GM23338 (cell line): ENCODE measurements around the gene PTP4A2. TPM values are rescaled to one million over a fixed set of nuclear protein-coding genes. Genes with fewer than 3 reads are reported as not detected.

Experiments
- ATAC-seq: fragments of 200-7000 bp; cut with Tn5 transposase; 3 replicates; pipeline ENCODE4 v1.9.1; 2020
- DNase-seq: peaks from one replicate; pipeline ENCODE4 v3.0.0-alpha.2; 2015; ENCODE audit warnings: low spot score
- H2AFZ ChIP-seq: fragments of 200-600 bp; sonication (generic); 2 replicates; pipeline ENCODE4 v1.8.0; 2016; ENCODE audit warnings: antibody characterized with exemption, mild to moderate bottlenecking, moderate library complexity
- H3F3A ChIP-seq: fragments of 200-600 bp; sonication (generic); replicated peaks from 2 replicates; pipeline ENCODE4 v1.8.0; 2017; ENCODE audit warnings: antibody characterized with exemption, mixed run types, low read depth
- H3K27ac ChIP-seq: fragments of 200-600 bp; sonication (generic); 2 replicates; pipeline ENCODE4 v1.6.1; 2016; ENCODE audit warnings: low read depth
- H3K27me3 ChIP-seq: fragments of 200-600 bp; sonication (generic); 2 replicates; pipeline ENCODE4 v1.8.0; 2016; ENCODE audit warnings: mild to moderate bottlenecking, mixed run types, moderate library complexity; ENCODE audit not compliant: insufficient read depth
- H3K36me3 ChIP-seq: fragments of 200-600 bp; sonication (generic); 2 replicates; pipeline ENCODE4 v1.8.0; 2016; ENCODE audit warnings: mild to moderate bottlenecking; ENCODE audit not compliant: insufficient read depth
- H3K4me1 ChIP-seq: fragments of 200-600 bp; sonication (generic); 2 replicates; pipeline ENCODE4 v1.8.0; 2016; ENCODE audit warnings: mild to moderate bottlenecking, moderate library complexity; ENCODE audit not compliant: insufficient read depth
- H3K4me2 ChIP-seq: fragments of 200-600 bp; sonication (generic); 2 replicates; pipeline ENCODE4 v1.7.1; 2017; ENCODE audit warnings: mixed run types
- H3K4me3 ChIP-seq: fragments of 200-600 bp; sonication (generic); 2 replicates; pipeline ENCODE4 v1.6.1; 2016; ENCODE audit warnings: mixed run types
- H3K79me2 ChIP-seq: fragments of 200-600 bp; sonication (generic); replicated peaks from 2 replicates; pipeline ENCODE4 v1.8.0; 2017; ENCODE audit warnings: mild to moderate bottlenecking; ENCODE audit not compliant: insufficient read depth
- H3K9me2 ChIP-seq: fragments of 200-600 bp; sonication (generic); 2 replicates; pipeline ENCODE4 v1.8.0; 2017; ENCODE audit not compliant: insufficient read depth
- H4K20me1 ChIP-seq: fragments of 200-600 bp; sonication (generic); replicated peaks from 2 replicates; pipeline ENCODE4 v1.8.0; 2017; ENCODE audit warnings: mild to moderate bottlenecking; ENCODE audit not compliant: insufficient read depth
- H3K27ac Mint-ChIP-seq: 2 replicates; pipeline ENCODE4 v1.8.0; 2020; ENCODE audit warnings: inconsistent platforms, mild to moderate bottlenecking, moderate library complexity, mixed read lengths
- H3K27me3 Mint-ChIP-seq: 3 replicates; pipeline ENCODE4 v1.8.0; 2022; ENCODE audit warnings: low read depth, mild to moderate bottlenecking, moderate library complexity, mixed read lengths, inconsistent platforms; ENCODE audit not compliant: insufficient read depth, poor library complexity
- H3K36me3 Mint-ChIP-seq: 3 replicates; pipeline ENCODE4 v1.8.0; 2021; ENCODE audit warnings: low read depth, mild to moderate bottlenecking, inconsistent platforms, moderate library complexity, mixed read lengths
- H3K4me1 Mint-ChIP-seq: 3 replicates; pipeline ENCODE4 v1.8.0; 2020; ENCODE audit warnings: mild to moderate bottlenecking, inconsistent platforms, mixed read lengths
- H3K4me3 Mint-ChIP-seq: 3 replicates; pipeline ENCODE4 v1.8.0; 2021; ENCODE audit warnings: moderate library complexity, mild to moderate bottlenecking, inconsistent platforms, mixed read lengths
- H3K9me3 Mint-ChIP-seq: 3 replicates; pipeline ENCODE4 v1.8.0; 2020; ENCODE audit warnings: moderate library complexity, mild to moderate bottlenecking, inconsistent platforms, mixed read lengths
- CREB1 ChIP-seq: fragments of 250-450 bp; sonication (Bioruptor Pico); IDR thresholded peaks from 2 replicates; pipeline ENCODE4 v1.5.0; 2020; ENCODE audit warnings: low read depth, mild to moderate bottlenecking, moderate library complexity
- EZH2 ChIP-seq: fragments of 200-600 bp; sonication (generic); IDR thresholded peaks from one replicate; pipeline ENCODE4 v1.8.0; 2017; ENCODE audit warnings: antibody characterized with exemption, mild to moderate bottlenecking, low read depth; ENCODE audit not compliant: unreplicated experiment
- EZH2phosphoT487 ChIP-seq: fragments of 200-600 bp; sonication (generic); IDR thresholded peaks from one replicate; pipeline ENCODE4 v1.8.1; 2018; ENCODE audit warnings: antibody characterized with exemption; ENCODE audit not compliant: unreplicated experiment
- POLR2AphosphoS5 ChIP-seq: IDR thresholded peaks from 2 replicates; pipeline ENCODE4 v1.6.1; 2016; ENCODE audit warnings: antibody characterized with exemption, low read depth
- STAT1 ChIP-seq: IDR thresholded peaks from one replicate; pipeline ENCODE4 v1.6.1; 2016; ENCODE audit warnings: antibody characterized with exemption; ENCODE audit not compliant: unreplicated experiment
- ZNF114 ChIP-seq: fragments of 250-450 bp; sonication (Bioruptor Pico); IDR thresholded peaks from 2 replicates; pipeline ENCODE4 v1.5.0; 2020; ENCODE audit warnings: mild to moderate bottlenecking, moderate library complexity
- ZNF331 ChIP-seq: fragments of 250-450 bp; sonication (Bioruptor Pico); IDR thresholded peaks from 2 replicates; pipeline ENCODE4 v1.5.0; 2020; ENCODE audit warnings: low read depth, mild to moderate bottlenecking, moderate library complexity
- polyA plus RNA-seq: library from polyadenylated mRNA; unstranded; fragments of >200 nt; fragmentation: Nextera tagmentation; extraction: Ambion mirVana; gene quantifications from 2 replicates; pipeline ENCODE4 v1.2.1, GENCODE V29; 2016
- total RNA-seq: library from RNA; depleted of rRNA; stranded (reverse); fragments of >200 nt; shearing (Covaris generic); gene quantifications from 2 replicates; pipeline ENCODE4 v1.2.3, GENCODE V29; 2014
- TF ChIP-seq, protein P1 (sequence below): fragments of 250-450 bp; sonication (Bioruptor Pico); IDR thresholded peaks from 2 replicates; pipeline ENCODE4 v1.5.0; 2020; ENCODE audit warnings: mild to moderate bottlenecking, moderate library complexity
- TF ChIP-seq, protein P2 (sequence below), 2 experiments: fragments of 200-600 bp in 1 of 2; sonication (generic) in 1 of 2; conservative IDR thresholded peaks; 2 replicates each; pipeline versions ENCODE4 v1.5.1 to v1.6.1; 2016 to 2017; ENCODE audit warnings: antibody characterized with exemption in 2 of 2, low read depth in 2 of 2, mild to moderate bottlenecking in 2 of 2, moderate library complexity in 1 of 2
- TF ChIP-seq, protein P3 (sequence below): IDR thresholded peaks from 2 replicates; pipeline ENCODE4 v1.6.1; 2016; ENCODE audit warnings: antibody characterized with exemption
- TF ChIP-seq, protein P4 (sequence below): IDR thresholded peaks from one replicate; pipeline ENCODE4 v1.6.1; 2018; ENCODE audit warnings: antibody characterized with exemption; ENCODE audit not compliant: unreplicated experiment

PTP4A2 gene
- total and polyA plus RNA-seq, 2 experiments from 2014 or later: 153 to 260 TPM

DNA sequence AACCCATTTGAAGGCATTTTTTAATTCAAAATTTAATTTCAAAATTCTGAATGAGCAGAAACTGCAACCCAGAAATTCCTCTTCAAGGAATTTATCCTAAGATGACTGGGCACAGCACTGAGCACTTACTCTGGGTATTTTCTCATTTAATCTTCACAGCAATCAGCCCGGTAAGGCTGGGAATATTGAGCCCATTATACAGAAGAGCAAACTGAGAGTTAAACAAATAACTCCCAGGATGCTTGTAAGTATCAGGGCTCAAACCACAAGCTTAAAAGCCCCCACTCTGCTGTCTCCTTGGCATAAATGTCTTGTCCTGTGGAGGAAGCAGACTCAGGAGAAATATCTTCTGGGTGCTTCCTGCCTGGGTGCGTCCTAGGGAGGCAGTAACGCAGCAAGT lies 69.3 kb downstream of the PTP4A2 start (continued):
- TF ChIP-seq, protein P1, sequence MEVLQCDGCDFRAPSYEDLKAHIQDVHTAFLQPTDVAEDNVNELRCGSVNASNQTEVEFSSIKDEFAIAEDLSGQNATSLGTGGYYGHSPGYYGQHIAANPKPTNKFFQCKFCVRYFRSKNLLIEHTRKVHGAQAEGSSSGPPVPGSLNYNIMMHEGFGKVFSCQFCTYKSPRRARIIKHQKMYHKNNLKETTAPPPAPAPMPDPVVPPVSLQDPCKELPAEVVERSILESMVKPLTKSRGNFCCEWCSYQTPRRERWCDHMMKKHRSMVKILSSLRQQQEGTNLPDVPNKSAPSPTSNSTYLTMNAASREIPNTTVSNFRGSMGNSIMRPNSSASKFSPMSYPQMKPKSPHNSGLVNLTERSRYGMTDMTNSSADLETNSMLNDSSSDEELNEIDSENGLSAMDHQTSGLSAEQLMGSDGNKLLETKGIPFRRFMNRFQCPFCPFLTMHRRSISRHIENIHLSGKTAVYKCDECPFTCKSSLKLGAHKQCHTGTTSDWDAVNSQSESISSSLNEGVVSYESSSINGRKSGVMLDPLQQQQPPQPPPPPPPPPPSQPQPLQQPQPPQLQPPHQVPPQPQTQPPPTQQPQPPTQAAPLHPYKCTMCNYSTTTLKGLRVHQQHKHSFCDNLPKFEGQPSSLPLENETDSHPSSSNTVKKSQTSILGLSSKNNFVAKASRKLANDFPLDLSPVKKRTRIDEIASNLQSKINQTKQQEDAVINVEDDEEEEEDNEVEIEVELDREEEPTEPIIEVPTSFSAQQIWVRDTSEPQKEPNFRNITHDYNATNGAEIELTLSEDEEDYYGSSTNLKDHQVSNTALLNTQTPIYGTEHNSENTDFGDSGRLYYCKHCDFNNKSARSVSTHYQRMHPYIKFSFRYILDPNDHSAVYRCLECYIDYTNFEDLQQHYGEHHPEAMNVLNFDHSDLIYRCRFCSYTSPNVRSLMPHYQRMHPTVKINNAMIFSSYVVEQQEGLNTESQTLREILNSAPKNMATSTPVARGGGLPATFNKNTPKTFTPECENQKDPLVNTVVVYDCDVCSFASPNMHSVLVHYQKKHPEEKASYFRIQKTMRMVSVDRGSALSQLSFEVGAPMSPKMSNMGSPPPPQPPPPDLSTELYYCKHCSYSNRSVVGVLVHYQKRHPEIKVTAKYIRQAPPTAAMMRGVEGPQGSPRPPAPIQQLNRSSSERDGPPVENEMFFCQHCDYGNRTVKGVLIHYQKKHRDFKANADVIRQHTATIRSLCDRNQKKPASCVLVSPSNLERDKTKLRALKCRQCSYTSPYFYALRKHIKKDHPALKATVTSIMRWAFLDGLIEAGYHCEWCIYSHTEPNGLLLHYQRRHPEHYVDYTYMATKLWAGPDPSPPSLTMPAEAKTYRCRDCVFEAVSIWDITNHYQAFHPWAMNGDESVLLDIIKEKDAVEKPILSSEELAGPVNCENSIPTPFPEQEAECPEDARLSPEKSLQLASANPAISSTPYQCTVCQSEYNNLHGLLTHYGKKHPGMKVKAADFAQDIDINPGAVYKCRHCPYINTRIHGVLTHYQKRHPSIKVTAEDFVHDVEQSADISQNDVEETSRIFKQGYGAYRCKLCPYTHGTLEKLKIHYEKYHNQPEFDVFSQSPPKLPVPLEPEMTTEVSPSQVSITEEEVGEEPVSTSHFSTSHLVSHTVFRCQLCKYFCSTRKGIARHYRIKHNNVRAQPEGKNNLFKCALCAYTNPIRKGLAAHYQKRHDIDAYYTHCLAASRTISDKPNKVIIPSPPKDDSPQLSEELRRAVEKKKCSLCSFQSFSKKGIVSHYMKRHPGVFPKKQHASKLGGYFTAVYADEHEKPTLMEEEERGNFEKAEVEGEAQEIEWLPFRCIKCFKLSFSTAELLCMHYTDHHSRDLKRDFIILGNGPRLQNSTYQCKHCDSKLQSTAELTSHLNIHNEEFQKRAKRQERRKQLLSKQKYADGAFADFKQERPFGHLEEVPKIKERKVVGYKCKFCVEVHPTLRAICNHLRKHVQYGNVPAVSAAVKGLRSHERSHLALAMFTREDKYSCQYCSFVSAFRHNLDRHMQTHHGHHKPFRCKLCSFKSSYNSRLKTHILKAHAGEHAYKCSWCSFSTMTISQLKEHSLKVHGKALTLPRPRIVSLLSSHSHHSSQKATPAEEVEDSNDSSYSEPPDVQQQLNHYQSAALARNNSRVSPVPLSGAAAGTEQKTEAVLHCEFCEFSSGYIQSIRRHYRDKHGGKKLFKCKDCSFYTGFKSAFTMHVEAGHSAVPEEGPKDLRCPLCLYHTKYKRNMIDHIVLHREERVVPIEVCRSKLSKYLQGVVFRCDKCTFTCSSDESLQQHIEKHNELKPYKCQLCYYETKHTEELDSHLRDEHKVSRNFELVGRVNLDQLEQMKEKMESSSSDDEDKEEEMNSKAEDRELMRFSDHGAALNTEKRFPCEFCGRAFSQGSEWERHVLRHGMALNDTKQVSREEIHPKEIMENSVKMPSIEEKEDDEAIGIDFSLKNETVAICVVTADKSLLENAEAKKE: no peak
- TF ChIP-seq EZH2phosphoT487 (no peak), EZH2 (no peak), CREB1 (CRISPR knock-in tag) (no peak), ZNF331 (CRISPR knock-in tag) (no peak)
- TF ChIP-seq, protein P2, sequence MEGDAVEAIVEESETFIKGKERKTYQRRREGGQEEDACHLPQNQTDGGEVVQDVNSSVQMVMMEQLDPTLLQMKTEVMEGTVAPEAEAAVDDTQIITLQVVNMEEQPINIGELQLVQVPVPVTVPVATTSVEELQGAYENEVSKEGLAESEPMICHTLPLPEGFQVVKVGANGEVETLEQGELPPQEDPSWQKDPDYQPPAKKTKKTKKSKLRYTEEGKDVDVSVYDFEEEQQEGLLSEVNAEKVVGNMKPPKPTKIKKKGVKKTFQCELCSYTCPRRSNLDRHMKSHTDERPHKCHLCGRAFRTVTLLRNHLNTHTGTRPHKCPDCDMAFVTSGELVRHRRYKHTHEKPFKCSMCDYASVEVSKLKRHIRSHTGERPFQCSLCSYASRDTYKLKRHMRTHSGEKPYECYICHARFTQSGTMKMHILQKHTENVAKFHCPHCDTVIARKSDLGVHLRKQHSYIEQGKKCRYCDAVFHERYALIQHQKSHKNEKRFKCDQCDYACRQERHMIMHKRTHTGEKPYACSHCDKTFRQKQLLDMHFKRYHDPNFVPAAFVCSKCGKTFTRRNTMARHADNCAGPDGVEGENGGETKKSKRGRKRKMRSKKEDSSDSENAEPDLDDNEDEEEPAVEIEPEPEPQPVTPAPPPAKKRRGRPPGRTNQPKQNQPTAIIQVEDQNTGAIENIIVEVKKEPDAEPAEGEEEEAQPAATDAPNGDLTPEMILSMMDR (conservative IDR thresholded peaks at IDR 0.05; ENCODE audit: low read depth in 2 of 2): no peak

DNA sequence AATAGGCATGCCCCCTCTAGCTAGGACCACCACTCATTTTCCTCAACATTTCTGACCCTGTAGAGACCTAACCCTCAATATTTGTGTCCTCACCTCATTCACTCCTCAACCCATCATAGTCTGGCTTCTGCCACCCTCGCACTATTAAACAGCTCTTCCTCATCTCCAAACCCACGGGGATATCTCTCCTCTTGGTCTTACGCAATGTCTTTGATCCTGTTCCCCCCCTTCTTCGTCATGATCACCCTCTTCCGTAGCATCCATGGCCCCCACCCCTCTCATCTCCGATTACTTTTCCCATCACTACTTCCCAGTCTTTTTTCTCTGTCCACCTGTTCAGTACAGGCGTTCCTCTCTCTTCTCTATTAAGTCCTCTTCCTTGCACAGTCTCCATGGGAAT lies 70.6 kb downstream of the PTP4A2 start:
- Mint-ChIP-seq H3K9me3 (no peaks in the 10 kb centered on the region), H3K4me3 (no peak overlapping the region), H3K27ac (no peak overlapping the region), H3K27me3 (peaks cover 6% of the 10 kb centered on the region), H3K4me1 (peaks cover 5% of the 10 kb centered on the region; the same call in 2 of the 3 replicates), H3K36me3 (no peaks in the 10 kb centered on the region)
- Histone ChIP-seq H3K27ac (no peak overlapping the region), H3K4me2 (no peak overlapping the region), H3K27me3 (no peaks in the 10 kb centered on the region), H4K20me1 (no peaks in the 10 kb centered on the region), H3K79me2 (no peaks in the 10 kb centered on the region), H3K9me2 (no peaks in the 10 kb centered on the region), H3K36me3 (no peaks in the 10 kb centered on the region), H3K4me1 (no peaks in the 10 kb centered on the region), H2AFZ (no peak overlapping the region), H3F3A (no peaks in the 10 kb centered on the region), H3K4me3 (no peak overlapping the region)
- DNase-seq (no peak), ATAC-seq (no peak)
- TF ChIP-seq ZNF114 (CRISPR knock-in tag) (no peak), STAT1 (no peak), POLR2AphosphoS5 (no peak)
- TF ChIP-seq, protein P2 (conservative IDR thresholded peaks at IDR 0.05; ENCODE audit: low read depth in 2 of 2): no peak
- TF ChIP-seq, protein P3, sequence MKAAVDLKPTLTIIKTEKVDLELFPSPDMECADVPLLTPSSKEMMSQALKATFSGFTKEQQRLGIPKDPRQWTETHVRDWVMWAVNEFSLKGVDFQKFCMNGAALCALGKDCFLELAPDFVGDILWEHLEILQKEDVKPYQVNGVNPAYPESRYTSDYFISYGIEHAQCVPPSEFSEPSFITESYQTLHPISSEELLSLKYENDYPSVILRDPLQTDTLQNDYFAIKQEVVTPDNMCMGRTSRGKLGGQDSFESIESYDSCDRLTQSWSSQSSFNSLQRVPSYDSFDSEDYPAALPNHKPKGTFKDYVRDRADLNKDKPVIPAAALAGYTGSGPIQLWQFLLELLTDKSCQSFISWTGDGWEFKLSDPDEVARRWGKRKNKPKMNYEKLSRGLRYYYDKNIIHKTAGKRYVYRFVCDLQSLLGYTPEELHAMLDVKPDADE: no peak
- TF ChIP-seq, protein P4, sequence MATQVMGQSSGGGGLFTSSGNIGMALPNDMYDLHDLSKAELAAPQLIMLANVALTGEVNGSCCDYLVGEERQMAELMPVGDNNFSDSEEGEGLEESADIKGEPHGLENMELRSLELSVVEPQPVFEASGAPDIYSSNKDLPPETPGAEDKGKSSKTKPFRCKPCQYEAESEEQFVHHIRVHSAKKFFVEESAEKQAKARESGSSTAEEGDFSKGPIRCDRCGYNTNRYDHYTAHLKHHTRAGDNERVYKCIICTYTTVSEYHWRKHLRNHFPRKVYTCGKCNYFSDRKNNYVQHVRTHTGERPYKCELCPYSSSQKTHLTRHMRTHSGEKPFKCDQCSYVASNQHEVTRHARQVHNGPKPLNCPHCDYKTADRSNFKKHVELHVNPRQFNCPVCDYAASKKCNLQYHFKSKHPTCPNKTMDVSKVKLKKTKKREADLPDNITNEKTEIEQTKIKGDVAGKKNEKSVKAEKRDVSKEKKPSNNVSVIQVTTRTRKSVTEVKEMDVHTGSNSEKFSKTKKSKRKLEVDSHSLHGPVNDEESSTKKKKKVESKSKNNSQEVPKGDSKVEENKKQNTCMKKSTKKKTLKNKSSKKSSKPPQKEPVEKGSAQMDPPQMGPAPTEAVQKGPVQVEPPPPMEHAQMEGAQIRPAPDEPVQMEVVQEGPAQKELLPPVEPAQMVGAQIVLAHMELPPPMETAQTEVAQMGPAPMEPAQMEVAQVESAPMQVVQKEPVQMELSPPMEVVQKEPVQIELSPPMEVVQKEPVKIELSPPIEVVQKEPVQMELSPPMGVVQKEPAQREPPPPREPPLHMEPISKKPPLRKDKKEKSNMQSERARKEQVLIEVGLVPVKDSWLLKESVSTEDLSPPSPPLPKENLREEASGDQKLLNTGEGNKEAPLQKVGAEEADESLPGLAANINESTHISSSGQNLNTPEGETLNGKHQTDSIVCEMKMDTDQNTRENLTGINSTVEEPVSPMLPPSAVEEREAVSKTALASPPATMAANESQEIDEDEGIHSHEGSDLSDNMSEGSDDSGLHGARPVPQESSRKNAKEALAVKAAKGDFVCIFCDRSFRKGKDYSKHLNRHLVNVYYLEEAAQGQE: no peak
